C4-2B (cell line): ENCODE results near the gene DHRS12.

Source experiments
- CTCF ChIP-seq: fragments of 450-650 bp; conservative IDR thresholded peaks from 2 replicates; pipeline ENCODE4 v1.5.1; 2017; ENCODE audit warnings: mild to moderate bottlenecking
- ZFX ChIP-seq: fragments of 450-650 bp; IDR thresholded peaks from 2 replicates; pipeline ENCODE4 v1.6.1; 2017

GRCh38 chr13:51776179-51776578, 27.8 kb downstream of the DHRS12 start:
- TF ChIP-seq CTCF: no peak
- TF ChIP-seq ZFX: no peak
